Measurements from ENCODE around the gene DVL1. TPM values are rescaled to one million over a fixed set of nuclear protein-coding genes. Genes with fewer than 3 reads are reported as not detected.
A peak's percentile ranks its signal among the peaks of the same experiment; 100 is the strongest.

Gene DVL1
- total and polyA plus RNA-seq, 12 donors: 64.7 to 153 (median 79.7) TPM

DNA sequence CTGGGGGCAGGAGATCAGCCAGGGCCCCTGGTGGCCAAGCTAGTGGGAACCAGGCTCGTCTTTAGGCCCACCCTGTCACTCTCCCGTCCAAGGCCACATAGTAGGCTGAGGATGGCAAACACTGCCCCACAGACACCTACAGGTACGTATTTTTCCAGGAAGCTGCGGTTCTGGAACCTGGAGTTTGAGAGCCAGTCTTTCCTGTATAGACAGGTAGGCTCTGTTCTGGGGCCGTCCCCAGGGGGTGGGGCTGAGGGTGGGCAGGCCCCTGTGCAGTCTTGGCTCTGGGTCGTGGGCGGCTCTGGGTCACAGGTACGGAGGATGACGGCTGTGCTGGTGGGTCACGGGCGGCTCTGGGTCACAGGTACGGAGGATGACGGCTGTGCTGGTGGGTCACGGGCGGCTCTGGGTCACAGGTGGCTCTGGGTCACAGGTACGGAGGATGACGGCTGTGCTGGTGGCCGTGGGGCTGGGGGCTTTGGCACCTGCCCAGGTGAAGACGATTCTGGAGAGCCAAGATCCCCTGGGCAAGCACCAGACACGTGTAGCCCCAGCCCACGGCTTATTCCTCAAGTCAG is 38.7 kb downstream of the DVL1 start:
- TF ChIP-seq, protein P1, sequence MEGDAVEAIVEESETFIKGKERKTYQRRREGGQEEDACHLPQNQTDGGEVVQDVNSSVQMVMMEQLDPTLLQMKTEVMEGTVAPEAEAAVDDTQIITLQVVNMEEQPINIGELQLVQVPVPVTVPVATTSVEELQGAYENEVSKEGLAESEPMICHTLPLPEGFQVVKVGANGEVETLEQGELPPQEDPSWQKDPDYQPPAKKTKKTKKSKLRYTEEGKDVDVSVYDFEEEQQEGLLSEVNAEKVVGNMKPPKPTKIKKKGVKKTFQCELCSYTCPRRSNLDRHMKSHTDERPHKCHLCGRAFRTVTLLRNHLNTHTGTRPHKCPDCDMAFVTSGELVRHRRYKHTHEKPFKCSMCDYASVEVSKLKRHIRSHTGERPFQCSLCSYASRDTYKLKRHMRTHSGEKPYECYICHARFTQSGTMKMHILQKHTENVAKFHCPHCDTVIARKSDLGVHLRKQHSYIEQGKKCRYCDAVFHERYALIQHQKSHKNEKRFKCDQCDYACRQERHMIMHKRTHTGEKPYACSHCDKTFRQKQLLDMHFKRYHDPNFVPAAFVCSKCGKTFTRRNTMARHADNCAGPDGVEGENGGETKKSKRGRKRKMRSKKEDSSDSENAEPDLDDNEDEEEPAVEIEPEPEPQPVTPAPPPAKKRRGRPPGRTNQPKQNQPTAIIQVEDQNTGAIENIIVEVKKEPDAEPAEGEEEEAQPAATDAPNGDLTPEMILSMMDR (IDR thresholded peaks at IDR 0.05): no peak
- Histone ChIP-seq H3K9me3 (no peaks in the 10 kb centered on the region), H3K36me3 (peaks cover 4 to 57% (median 33%) of the 10 kb centered on the region in 9 donors), H3K4me1 (peaks cover 16 to 34% (median 32%) of the 10 kb centered on the region in 9 donors), H3K27me3 (no peaks in the 10 kb centered on the region), H3K4me3 (no peak overlapping the region), H3K27ac (no peak overlapping the region)
- WGBS, 2 donors: 90 to 91% methylated on average over 21 of the region's 21 CpGs
- DNase-seq: no peak
- intact Hi-C loops (cut with DNase I): no loop called here
- no peak for ATAC-seq

DNA sequence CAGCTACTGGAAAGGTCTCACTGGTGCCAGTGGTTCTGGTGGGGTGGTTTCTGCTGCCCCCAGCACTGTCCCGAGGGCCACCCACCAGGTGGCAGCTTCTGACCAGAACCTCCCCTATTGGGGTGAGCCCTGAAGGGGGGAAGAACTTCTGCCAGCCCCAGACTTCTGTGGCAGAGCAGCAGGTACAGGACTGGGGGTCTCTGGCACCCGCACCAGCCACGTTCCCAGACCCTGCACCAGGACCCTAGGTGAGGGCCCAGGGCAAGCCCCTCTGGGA is 39.2 kb downstream of the DVL1 start:
- Histone ChIP-seq H3K4me3 (no peak overlapping the region), H3K36me3 (peaks cover 4 to 55% (median 33%) of the 10 kb centered on the region in 9 donors), H3K4me1 (peaks cover 19 to 40% (median 37%) of the 10 kb centered on the region in 9 donors), H3K9me3 (no peaks in the 10 kb centered on the region), H3K27ac (peak overlapping the region in 1 of 10 donors; percentile 98), H3K27me3 (no peaks in the 10 kb centered on the region)
- no peak for ATAC-seq
- intact Hi-C loops (cut with DNase I): no loop called here
- 89 to 91% methylated on average over 3 of the region's 3 CpGs for WGBS, 2 donors
- TF ChIP-seq, protein P1 (IDR thresholded peaks at IDR 0.05): no peak
- DNase-seq: no peak

DNA sequence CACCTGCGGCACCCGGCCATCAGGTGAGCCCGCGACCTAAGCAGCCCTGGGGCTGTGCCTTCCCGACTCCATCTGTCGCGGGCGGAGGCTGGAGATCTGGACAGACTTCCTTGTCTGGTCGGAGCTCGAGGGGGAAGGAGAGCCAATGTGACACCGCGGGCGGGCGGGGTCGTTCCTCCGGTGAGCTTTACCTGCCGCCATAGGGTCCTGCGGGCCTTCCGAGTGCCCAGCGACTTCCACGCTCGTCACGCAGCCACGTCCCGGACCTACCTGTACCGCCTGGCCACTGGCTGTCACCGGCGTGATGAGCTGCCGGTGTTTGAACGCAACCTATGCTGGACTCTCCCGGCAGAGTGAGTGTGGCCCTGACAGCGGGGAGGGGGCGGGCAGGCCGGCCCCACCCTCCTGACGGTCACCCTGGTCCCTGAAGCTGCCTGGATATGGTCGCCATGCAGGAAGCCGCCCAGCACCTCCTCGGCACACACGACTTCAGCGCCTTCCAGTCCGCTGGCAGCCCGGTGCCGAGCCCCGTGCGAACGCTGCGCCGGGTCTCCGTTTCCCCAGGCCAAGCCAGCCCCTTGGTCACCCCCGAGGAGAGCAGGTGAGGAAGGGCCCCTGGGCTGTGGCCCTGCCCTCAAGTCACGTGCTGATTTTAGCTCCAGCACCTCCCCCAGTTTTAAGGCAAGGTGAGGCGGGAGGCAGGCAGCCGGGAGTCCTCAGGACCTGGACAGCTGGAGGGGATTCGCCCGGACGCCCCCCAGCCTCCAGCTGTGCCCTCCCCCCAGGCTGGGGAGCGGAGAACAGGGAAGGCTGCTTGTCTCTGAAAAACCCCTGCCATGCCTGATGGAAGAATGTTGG is 39.7 kb downstream of the DVL1 start:
- Histone ChIP-seq H3K27me3 (no peaks in the 10 kb centered on the region), H3K27ac (peak overlapping the region in 9 of 10 donors; percentile 93 to 100 (median 98)), H3K36me3 (peaks cover 4 to 49% (median 32%) of the 10 kb centered on the region in 9 donors), H3K9me3 (no peaks in the 10 kb centered on the region), H3K4me3 (peak overlapping the region; percentile 75 to 99 (median 88)), H3K4me1 (peaks cover 24 to 45% (median 43%) of the 10 kb centered on the region in 9 donors)
- intact Hi-C loops (cut with DNase I): loop anchor here in 2 of 10 donors (5.0 kb wide), 1 partner anchor 38 kb away; the partner anchor contains the start of gene DVL1 (in 2 of the 2)
- WGBS, 2 donors: 41% methylated on average over 56 to 57 of the region's 57 CpGs
- peak in 2 of 8 donors; percentile 0 for ATAC-seq
- TF ChIP-seq, protein P1 (IDR thresholded peaks at IDR 0.05): no peak
- DNase-seq: peak in 1 of 2 donors; percentile 42

DNA sequence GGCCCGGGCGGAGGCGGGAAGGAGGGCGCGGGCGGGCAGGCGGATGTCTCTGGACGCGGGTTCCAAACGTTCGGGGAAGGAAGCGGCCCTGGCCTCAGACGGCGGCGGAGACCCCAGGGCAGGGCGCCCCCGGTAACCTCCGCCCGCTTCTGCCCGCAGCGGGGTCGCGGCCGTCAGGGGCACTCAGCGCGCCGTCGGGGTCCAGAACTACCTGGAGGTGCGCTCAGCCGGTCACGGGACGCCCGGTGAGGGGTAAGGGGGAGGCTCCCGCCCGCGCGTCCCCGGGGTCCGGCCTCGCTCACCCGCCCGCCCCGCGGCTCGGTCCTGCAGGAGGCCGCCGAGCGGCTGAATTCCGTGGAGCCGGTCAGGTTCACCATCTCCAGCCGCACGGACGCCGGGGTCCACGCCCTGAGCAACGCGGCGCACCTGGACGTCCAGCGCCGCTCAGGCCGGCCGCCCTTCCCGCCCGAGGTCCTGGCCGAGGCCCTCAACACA is 40.4 kb downstream of the DVL1 start:
- ATAC-seq (peak in 2 of 8 donors; percentile 1 to 9), DNase-seq (peak in 1 of 2 donors; percentile 42)
- peaks cover 27 to 52% (median 50%) of the 10 kb centered on the region in 9 donors for H3K4me1 ChIP-seq
- H3K4me3 ChIP-seq: peak overlapping the region; percentile 75 to 99 (median 88)
- no peaks in the 10 kb centered on the region for H3K27me3 ChIP-seq
- peaks cover 0 to 42% (median 25%) of the 10 kb centered on the region in 9 donors for H3K36me3 ChIP-seq
- H3K27ac ChIP-seq: peak overlapping the region; percentile 93 to 100 (median 98)
- 1% methylated on average over 55 to 66 of the region's 66 CpGs for WGBS, 2 donors
- intact Hi-C loops (cut with DNase I): loop anchor here in 2 of 10 donors (5.0 kb wide), 1 partner anchor 38 kb away; the partner anchor contains the start of gene DVL1 (in 2 of the 2)
- H3K9me3 ChIP-seq: no peaks in the 10 kb centered on the region
- TF ChIP-seq, protein P1 (IDR thresholded peaks at IDR 0.05): no peak
